A673 (cell line): Measurements from ENCODE around the gene DTL.

Experiments
- EZH2 ChIP-seq: fragments of 200-600 bp; sonication (generic); IDR thresholded peaks from 2 replicates; pipeline ENCODE4 v1.6.1; 2017; ENCODE audit warnings: borderline replicate concordance, low read depth, mild to moderate bottlenecking, mixed read lengths, antibody characterized with exemption, low read length; ENCODE audit not compliant: poor library complexity, severe bottlenecking
- TF ChIP-seq, protein P1 (sequence below): fragments of 300-800, 200-600 bp; sonication (generic); conservative IDR thresholded peaks from 2 replicates; pipeline ENCODE4 v1.5.1; 2017; ENCODE audit warnings: low read depth, mild to moderate bottlenecking, antibody characterized with exemption, low read length, moderate library complexity, mixed read lengths

DNA sequence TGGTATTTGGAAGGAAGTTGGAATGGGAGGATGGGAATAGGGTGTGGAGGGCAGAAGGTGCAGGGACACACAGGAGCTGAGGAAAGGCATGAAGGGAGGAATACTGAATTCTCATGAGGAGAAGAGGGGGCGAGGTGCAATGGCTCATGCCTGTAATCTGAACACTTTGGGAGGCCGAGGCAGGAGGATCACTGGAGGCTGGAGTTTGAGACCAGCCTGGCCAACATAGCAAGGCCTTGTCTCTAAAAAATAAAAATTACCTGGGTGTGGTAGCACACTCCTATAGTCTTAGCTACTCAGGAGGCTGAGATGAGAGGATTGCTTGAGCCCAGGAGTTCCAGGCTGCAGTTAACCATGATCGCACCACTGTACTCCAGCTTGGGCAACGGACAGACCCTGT, 117.3 kb downstream of the DTL start:
- TF ChIP-seq, protein P1, sequence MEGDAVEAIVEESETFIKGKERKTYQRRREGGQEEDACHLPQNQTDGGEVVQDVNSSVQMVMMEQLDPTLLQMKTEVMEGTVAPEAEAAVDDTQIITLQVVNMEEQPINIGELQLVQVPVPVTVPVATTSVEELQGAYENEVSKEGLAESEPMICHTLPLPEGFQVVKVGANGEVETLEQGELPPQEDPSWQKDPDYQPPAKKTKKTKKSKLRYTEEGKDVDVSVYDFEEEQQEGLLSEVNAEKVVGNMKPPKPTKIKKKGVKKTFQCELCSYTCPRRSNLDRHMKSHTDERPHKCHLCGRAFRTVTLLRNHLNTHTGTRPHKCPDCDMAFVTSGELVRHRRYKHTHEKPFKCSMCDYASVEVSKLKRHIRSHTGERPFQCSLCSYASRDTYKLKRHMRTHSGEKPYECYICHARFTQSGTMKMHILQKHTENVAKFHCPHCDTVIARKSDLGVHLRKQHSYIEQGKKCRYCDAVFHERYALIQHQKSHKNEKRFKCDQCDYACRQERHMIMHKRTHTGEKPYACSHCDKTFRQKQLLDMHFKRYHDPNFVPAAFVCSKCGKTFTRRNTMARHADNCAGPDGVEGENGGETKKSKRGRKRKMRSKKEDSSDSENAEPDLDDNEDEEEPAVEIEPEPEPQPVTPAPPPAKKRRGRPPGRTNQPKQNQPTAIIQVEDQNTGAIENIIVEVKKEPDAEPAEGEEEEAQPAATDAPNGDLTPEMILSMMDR: no peak
- TF ChIP-seq EZH2: no peak
